DOHH2 (cell line): Measurements from ENCODE around the gene PTPN14.

ENCODE experiments used
- H3F3A ChIP-seq: fragments of 200-600 bp; sonication (generic), shearing (Covaris generic); 2 replicates; pipeline ENCODE4 v1.6.0; 2016; ENCODE audit warnings: antibody characterized with exemption, mild to moderate bottlenecking; ENCODE audit not compliant: control insufficient read depth, insufficient read depth
- H3K27ac ChIP-seq: fragments of 200-600 bp; sonication (generic); 2 replicates; pipeline ENCODE4 v1.5.1; 2014; ENCODE audit warnings: low read depth, mild to moderate bottlenecking, low read length, moderate library complexity
- H3K27me3 ChIP-seq: fragments of 200-600 bp; sonication (generic); 2 replicates; pipeline ENCODE4 v1.6.1; 2014; ENCODE audit warnings: mild to moderate bottlenecking, low read length, mixed read lengths; ENCODE audit not compliant: control insufficient read depth
- H3K36me3 ChIP-seq: fragments of 200-600 bp; sonication (generic); 2 replicates; pipeline ENCODE4 v1.6.1; 2014; ENCODE audit warnings: mild to moderate bottlenecking, low read length, moderate library complexity, mixed read lengths; ENCODE audit not compliant: control insufficient read depth
- H3K4me1 ChIP-seq: fragments of 200-600 bp; sonication (generic); 2 replicates; pipeline ENCODE4 v1.6.1; 2014; ENCODE audit warnings: mild to moderate bottlenecking, low read length, mixed read lengths; ENCODE audit not compliant: control insufficient read depth
- H3K4me2 ChIP-seq: fragments of 200-600 bp; sonication (generic); 2 replicates; pipeline ENCODE4 v1.6.0; 2014; ENCODE audit warnings: mild to moderate bottlenecking, low read length, moderate library complexity
- H3K4me3 ChIP-seq: fragments of 200-600 bp; sonication (generic); 2 replicates; pipeline ENCODE4 v1.5.1; 2014; ENCODE audit warnings: mild to moderate bottlenecking, low read length, mixed read lengths
- H3K79me2 ChIP-seq: fragments of 200-600 bp; sonication (generic); 2 replicates; pipeline ENCODE4 v1.6.1; 2014; ENCODE audit warnings: mild to moderate bottlenecking, low read length, mixed read lengths; ENCODE audit not compliant: control insufficient read depth
- H3K9me2 ChIP-seq: fragments of 200-600 bp; sonication (generic); replicated peaks from 2 replicates; pipeline ENCODE4 v1.6.1; 2014; ENCODE audit warnings: mild to moderate bottlenecking, low read length, mixed read lengths; ENCODE audit not compliant: control insufficient read depth
- H3K9me3 ChIP-seq: fragments of 200-600 bp; sonication (generic); 2 replicates; pipeline ENCODE4 v1.6.1; 2014; ENCODE audit warnings: antibody characterized with exemption, low read length, mixed read lengths; ENCODE audit not compliant: control insufficient read depth, insufficient read depth
- H4K20me1 ChIP-seq: fragments of 200-600 bp; sonication (generic); 2 replicates; pipeline ENCODE4 v1.6.0; 2014; ENCODE audit warnings: low read depth, mild to moderate bottlenecking, antibody characterized with exemption, low read length, moderate library complexity; ENCODE audit not compliant: control insufficient read depth, insufficient read depth
- EZH2phosphoT487 ChIP-seq: fragments of 200-600 bp; sonication (generic); IDR thresholded peaks from 2 replicates; pipeline ENCODE4 v1.6.1; 2017; ENCODE audit warnings: borderline replicate concordance, mild to moderate bottlenecking, antibody characterized with exemption, low read length, moderate library complexity, mixed read lengths
- TF ChIP-seq, protein P1 (sequence below): fragments of 200-600 bp; sonication (generic); IDR thresholded peaks from one replicate; pipeline ENCODE4 v1.5.1; 2014; ENCODE audit warnings: antibody characterized with exemption, mild to moderate bottlenecking, low read depth, low read length; ENCODE audit not compliant: poor library complexity, severe bottlenecking

The PTPN14 gene

DNA sequence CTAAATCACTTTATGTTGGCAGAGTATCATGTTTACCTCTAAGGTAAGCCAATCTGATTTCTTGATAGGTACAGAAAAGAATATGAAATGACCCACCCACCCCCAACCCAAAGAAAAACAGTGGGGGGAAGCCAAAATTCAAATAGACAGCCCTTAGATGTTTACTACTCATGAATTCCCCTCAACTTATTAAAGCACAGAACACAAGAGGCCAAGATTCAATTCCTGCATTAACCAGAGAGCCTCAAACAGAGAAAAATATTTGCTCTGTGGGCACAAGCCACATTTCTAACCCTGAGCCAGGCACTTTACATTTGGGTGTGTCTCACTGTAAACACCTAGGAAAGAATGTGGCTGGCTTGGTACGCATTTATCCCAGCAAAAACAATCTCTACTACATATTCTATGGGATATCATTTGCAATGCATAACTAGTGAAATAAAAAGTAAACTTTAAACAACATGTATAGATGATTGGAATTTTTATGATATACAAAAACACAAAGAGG, 84.3 kb downstream of the PTPN14 start:
- Histone ChIP-seq H3K4me2 (no peak overlapping the region), H4K20me1 (no peaks in the 10 kb centered on the region), H3K9me3 (no peaks in the 10 kb centered on the region), H3K79me2 (no peaks in the 10 kb centered on the region), H3F3A (no peaks in the 10 kb centered on the region), H3K9me2 (no peaks in the 10 kb centered on the region), H3K27me3 (no peaks in the 10 kb centered on the region), H3K27ac (no peak overlapping the region), H3K4me1 (no peaks in the 10 kb centered on the region), H3K36me3 (no peaks in the 10 kb centered on the region), H3K4me3 (no peak overlapping the region)
- TF ChIP-seq, protein P1, sequence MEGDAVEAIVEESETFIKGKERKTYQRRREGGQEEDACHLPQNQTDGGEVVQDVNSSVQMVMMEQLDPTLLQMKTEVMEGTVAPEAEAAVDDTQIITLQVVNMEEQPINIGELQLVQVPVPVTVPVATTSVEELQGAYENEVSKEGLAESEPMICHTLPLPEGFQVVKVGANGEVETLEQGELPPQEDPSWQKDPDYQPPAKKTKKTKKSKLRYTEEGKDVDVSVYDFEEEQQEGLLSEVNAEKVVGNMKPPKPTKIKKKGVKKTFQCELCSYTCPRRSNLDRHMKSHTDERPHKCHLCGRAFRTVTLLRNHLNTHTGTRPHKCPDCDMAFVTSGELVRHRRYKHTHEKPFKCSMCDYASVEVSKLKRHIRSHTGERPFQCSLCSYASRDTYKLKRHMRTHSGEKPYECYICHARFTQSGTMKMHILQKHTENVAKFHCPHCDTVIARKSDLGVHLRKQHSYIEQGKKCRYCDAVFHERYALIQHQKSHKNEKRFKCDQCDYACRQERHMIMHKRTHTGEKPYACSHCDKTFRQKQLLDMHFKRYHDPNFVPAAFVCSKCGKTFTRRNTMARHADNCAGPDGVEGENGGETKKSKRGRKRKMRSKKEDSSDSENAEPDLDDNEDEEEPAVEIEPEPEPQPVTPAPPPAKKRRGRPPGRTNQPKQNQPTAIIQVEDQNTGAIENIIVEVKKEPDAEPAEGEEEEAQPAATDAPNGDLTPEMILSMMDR: no peak
- TF ChIP-seq EZH2phosphoT487: no peak

DNA sequence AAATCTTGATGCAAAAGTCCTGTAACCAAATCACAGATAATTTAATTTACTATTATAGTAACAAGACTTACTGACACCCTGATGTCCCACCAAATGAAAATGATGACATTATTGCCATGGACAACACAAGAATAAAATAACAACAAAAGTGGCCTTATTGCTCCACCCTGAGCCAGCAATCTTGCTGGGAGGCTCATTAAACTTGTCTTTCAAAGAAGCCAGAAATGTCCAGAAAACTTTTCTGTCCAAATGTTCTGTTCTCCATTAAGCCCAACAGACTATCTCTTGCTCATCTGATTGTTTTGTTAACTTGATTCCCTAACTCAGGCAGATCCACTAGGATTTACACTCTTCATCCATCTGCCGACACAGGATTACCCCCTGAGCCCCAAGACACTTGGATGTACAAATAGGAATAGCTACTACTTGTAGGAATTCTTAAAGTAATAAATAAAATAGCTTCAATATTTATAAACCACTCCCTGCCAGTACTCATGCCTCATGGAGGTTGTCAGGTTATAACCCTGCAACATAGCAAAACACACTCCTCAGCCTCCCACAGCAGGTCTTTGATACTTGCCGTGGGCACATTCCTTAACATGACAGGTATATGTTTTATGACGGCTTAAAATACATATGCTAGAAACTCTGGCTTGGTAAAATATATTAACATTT, 84.9 kb downstream of the PTPN14 start:
- Histone ChIP-seq H3K4me2 (no peak overlapping the region), H3K36me3 (no peaks in the 10 kb centered on the region), H3K4me3 (no peak overlapping the region), H3K27me3 (no peaks in the 10 kb centered on the region), H4K20me1 (no peaks in the 10 kb centered on the region), H3K79me2 (no peaks in the 10 kb centered on the region), H3F3A (no peaks in the 10 kb centered on the region), H3K4me1 (no peaks in the 10 kb centered on the region), H3K9me3 (no peaks in the 10 kb centered on the region), H3K9me2 (no peaks in the 10 kb centered on the region), H3K27ac (no peak overlapping the region)
- TF ChIP-seq, protein P1: no peak
- no peak for TF ChIP-seq EZH2phosphoT487

DNA sequence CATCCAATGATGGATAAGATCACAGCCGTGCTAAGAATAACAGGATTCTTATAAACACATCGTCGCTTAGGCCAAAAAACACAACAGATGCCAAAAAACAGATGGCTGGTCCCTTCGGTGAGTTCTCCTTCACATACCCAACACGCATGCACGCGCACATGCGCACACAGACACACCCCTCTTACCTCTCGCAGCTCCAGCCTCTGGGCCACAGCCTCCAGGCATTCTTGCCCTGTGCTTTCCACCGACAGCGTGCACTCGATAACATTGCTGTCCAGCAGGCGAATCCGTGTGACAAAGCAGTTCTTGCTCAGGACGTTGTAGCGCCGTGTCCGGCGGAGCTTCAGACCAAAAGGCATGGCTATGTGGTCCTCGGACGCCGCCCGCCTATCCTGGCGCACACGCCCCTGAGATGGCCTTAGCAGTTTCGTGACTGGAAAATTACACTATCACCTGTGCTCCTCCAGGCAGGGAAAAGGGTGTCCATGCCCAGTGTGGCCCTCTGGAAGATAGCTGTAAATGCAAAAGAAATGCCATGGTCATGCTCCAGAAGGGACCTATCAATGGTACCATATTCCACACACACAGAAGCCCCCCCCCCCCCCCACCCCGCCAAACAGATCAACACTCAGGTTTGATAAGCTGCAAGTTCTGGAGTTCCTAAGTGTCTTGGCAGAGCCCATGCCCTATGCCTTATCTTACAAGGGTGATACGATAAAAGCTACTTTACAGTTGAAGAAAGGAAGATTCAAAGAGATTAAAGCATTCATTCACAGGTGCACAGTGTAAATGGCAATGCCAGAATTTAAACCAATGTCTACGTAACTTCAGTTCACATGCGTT, 86.7 kb downstream of the PTPN14 start:
- Histone ChIP-seq H3K27ac (no peak overlapping the region), H3K4me3 (no peak overlapping the region), H3K9me3 (no peaks in the 10 kb centered on the region), H3K79me2 (no peaks in the 10 kb centered on the region), H3K36me3 (no peaks in the 10 kb centered on the region), H3K9me2 (no peaks in the 10 kb centered on the region), H3K4me2 (no peak overlapping the region), H3K4me1 (no peaks in the 10 kb centered on the region), H3F3A (no peaks in the 10 kb centered on the region), H4K20me1 (no peaks in the 10 kb centered on the region), H3K27me3 (no peaks in the 10 kb centered on the region)
- no peak for TF ChIP-seq EZH2phosphoT487
- TF ChIP-seq, protein P1: no peak
